Measurements from ENCODE around the gene RANBP1.

The RANBP1 gene

GRCh38 chr22:20175597-20175900 lies 59.6 kb downstream of the RANBP1 start:
- DNase-seq, result no peak

GRCh38 chr22:20176421-20177085 lies 60.6 kb downstream of the RANBP1 start:
- no peak for DNase-seq
